ENCODE measurements around the gene KCNV2. TPM values are rescaled to one million over a fixed set of nuclear protein-coding genes. Genes with fewer than 3 reads are reported as not detected.

The KCNV2 gene
- total and polyA plus RNA-seq, 2 experiments from 2014 or later = 0.60 TPM; not detected in 1

DNA sequence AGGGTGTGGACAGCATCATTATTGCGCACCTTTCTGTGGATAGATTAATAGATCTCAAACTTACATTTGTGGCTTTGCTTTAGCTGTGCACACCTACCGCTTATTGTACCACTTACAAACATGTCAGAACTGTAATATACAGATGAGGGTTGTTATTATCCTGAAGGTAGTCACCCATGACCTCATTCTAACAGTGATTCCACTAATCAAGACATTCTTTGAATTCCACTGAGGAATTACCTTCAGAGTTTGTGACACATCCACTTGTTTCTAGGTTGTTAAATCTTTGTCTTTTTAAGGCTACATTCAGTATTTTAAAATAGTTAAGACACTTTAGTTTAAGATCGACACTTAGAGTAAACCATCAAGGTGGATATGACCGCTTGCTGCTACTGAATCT is 7.8 kb downstream of the KCNV2 start (continued):
- TF ChIP-seq CTCF (conservative IDR thresholded peaks at IDR 0.05; ENCODE audit: low read depth in 2 of 2) (no peak), JUNB (IDR thresholded peaks at IDR 0.05; ENCODE audit: unreplicated experiment) (no peak), ZNF331 (CRISPR knock-in tag; IDR thresholded peaks at IDR 0.05; ENCODE audit: low read depth) (no peak), EZH2 (IDR thresholded peaks at IDR 0.05; ENCODE audit: low read depth, unreplicated experiment) (no peak), ETS1 (IDR thresholded peaks at IDR 0.05) (no peak), EZH2phosphoT487 (IDR thresholded peaks at IDR 0.05; ENCODE audit: unreplicated experiment) (no peak), NANOG (IDR thresholded peaks at IDR 0.05; ENCODE audit: borderline replicate concordance) (no peak)
- TF ChIP-seq, protein P1, sequence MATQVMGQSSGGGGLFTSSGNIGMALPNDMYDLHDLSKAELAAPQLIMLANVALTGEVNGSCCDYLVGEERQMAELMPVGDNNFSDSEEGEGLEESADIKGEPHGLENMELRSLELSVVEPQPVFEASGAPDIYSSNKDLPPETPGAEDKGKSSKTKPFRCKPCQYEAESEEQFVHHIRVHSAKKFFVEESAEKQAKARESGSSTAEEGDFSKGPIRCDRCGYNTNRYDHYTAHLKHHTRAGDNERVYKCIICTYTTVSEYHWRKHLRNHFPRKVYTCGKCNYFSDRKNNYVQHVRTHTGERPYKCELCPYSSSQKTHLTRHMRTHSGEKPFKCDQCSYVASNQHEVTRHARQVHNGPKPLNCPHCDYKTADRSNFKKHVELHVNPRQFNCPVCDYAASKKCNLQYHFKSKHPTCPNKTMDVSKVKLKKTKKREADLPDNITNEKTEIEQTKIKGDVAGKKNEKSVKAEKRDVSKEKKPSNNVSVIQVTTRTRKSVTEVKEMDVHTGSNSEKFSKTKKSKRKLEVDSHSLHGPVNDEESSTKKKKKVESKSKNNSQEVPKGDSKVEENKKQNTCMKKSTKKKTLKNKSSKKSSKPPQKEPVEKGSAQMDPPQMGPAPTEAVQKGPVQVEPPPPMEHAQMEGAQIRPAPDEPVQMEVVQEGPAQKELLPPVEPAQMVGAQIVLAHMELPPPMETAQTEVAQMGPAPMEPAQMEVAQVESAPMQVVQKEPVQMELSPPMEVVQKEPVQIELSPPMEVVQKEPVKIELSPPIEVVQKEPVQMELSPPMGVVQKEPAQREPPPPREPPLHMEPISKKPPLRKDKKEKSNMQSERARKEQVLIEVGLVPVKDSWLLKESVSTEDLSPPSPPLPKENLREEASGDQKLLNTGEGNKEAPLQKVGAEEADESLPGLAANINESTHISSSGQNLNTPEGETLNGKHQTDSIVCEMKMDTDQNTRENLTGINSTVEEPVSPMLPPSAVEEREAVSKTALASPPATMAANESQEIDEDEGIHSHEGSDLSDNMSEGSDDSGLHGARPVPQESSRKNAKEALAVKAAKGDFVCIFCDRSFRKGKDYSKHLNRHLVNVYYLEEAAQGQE (IDR thresholded peaks at IDR 0.05; ENCODE audit: unreplicated experiment) = no peak

DNA sequence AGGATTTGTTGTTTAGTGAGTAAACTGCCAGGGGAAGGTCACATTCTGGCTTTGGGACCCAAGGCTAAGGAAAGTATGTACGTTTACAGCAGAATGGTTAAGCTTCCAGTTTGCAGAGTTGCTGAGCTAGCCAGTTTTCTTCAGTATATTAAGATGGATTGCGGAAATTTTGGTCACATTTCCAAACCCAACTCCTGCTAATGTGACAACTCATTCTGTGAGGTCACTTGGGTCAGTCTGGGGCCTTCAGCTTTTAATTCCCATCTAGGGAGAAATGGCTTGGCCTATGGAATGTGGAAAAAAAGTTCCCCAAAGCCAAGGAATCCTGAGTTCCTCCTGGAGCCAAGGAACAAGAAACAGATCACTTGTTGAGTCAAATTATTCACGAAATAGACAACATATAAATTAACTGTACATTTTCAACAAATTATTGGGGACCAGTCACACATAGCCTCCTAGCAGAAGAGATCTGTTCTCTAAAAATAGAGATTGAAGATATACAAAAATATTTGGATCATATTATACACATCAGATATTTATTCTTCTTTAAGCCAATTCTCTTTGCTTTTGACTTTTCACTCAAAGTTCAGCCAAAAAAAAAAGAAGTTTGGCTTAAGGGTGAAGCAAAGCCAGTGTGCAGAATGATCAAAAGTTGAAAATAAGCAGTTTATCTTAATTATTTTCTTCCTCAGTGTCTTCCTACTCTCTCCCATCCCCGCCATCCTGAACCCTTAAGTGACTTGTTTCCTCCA is 8.8 kb downstream of the KCNV2 start:
- Histone ChIP-seq H3K9me2 (ENCODE audit: insufficient read depth) (no peaks in the 10 kb centered on the region), H4K20me1 (replicated peaks; ENCODE audit: insufficient read depth) (no peaks in the 10 kb centered on the region), H3K4me2 (no peak overlapping the region), H3K79me2 (replicated peaks; ENCODE audit: insufficient read depth) (no peaks in the 10 kb centered on the region), H3K36me3 (ENCODE audit: insufficient read depth) (no peaks in the 10 kb centered on the region), H3K4me1 (ENCODE audit: insufficient read depth) (no peaks in the 10 kb centered on the region; the same call in none of the 2 replicates), H3K4me3 (no peak overlapping the region), H2AFZ (no peak overlapping the region), H3F3A (replicated peaks; ENCODE audit: low read depth) (no peaks in the 10 kb centered on the region), H3K27ac (ENCODE audit: low read depth) (no peak overlapping the region), H3K27me3 (ENCODE audit: insufficient read depth) (no peaks in the 10 kb centered on the region)
- peaks cover 13% of the 10 kb centered on the region for H3K4me1 Mint-ChIP-seq
- no peak overlapping the region for H3K4me3 Mint-ChIP-seq
- H3K36me3 Mint-ChIP-seq (ENCODE audit: low read depth) = no peaks in the 10 kb centered on the region
- no peaks in the 10 kb centered on the region for H3K27me3 Mint-ChIP-seq (ENCODE audit: insufficient read depth, low read depth, poor library complexity)
- no peak for ATAC-seq
- no peak overlapping the region for H3K27ac Mint-ChIP-seq
- no peaks in the 10 kb centered on the region for H3K9me3 Mint-ChIP-seq
- no peak for DNase-seq (ENCODE audit: low spot score)
- TF ChIP-seq JUNB (IDR thresholded peaks at IDR 0.05; ENCODE audit: unreplicated experiment) (no peak), CTCF (conservative IDR thresholded peaks at IDR 0.05; ENCODE audit: low read depth in 2 of 2) (no peak), STAT1 (IDR thresholded peaks at IDR 0.05; ENCODE audit: unreplicated experiment) (no peak)
- TF ChIP-seq, protein P1 (IDR thresholded peaks at IDR 0.05; ENCODE audit: unreplicated experiment) = no peak

Data from GM23338 (cell line).